ENCODE measurements around the gene SH2D6. TPM values are rescaled to one million over a fixed set of nuclear protein-coding genes. Genes with fewer than 3 reads are reported as not detected.
"Not testable (repeated sequence)": the region's sequence is repeated elsewhere in the genome, so short reads cannot be mapped to it uniquely, and the experiment has no call there.

The SH2D6 gene
- polyA plus RNA-seq, 4 donors, result 0.56 to 1.4 (median 0.95) TPM

- DNase-seq (ENCODE audit: low read depth in 4 of 4, low spot score in 2 of 4), result no peak
Measured at GRCh38 chr2:85438201-85439024, 19.9 kb downstream of the SH2D6 start.

DNA sequence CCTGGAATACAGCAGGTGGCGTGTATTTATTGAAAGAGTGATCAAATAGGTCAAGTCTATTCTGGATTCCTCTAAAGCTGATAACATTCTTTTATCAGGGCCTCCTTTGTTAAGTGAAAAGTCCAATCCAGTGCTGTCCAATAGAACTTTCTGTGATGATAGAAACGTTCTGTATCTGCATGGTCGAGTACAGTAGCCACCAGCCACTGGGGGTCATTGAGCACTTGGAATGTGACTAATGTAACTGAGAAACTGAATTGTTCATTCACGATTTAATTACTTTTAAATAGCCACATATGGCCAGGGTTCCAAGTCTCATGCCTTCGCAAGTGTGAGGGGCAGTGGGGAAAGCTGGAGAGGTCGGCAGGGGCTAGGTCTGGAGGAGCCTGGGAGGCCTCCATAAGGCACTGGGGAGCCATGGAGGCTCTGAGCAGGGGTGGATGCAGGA lies 20.5 kb downstream of the SH2D6 start:
- no peak for DNase-seq (ENCODE audit: low read depth in 4 of 4, low spot score in 2 of 4)

- DNase-seq (ENCODE audit: low read depth in 4 of 4, low spot score in 2 of 4), result not testable (repeated sequence)
Measured at GRCh38 chr2:85439569-85439968, 21.1 kb downstream of the SH2D6 start.

DNA sequence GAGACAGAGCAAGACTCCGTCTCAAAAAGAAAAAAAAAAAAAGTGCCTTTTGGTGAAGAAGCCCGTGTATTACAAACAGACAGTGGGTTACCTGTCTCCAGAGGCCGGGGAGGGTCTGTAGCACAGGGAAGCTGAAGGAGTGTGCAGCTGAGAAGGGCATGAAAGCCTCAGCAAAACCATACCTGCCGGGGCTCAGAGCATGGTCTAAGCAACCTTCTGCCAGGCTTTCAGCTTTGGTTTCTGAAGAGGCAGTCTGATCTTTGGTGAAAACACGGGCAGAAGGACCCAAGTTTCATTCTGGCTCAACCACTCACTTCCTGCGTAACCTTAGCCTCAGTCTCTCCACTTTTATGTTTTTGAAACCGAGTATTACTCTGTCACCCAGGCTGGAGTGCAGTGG lies 21.5 kb downstream of the SH2D6 start:
- no peak for DNase-seq (ENCODE audit: low read depth in 4 of 4, low spot score in 2 of 4)

DNA sequence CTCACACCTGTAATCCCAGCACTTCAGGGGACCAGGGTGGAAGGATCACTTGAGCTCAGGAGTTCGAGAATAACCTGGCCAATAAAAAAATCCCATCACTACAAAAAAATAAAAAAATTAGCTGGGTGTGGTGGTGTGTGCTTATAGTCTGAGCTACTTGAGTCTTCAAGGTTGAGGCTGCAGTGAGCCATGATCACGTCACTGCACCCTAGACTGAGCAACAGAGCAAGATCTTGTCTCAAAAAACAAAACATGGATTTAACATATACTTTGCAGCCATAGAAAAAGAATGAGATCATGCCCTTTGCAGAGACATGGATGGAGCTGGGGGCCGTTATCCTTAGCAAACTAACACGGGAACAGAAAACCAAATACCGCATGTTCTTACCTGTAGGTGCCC lies 22.2 kb downstream of the SH2D6 start:
- no peak for DNase-seq (ENCODE audit: low read depth in 4 of 4, low spot score in 2 of 4)

DNA sequence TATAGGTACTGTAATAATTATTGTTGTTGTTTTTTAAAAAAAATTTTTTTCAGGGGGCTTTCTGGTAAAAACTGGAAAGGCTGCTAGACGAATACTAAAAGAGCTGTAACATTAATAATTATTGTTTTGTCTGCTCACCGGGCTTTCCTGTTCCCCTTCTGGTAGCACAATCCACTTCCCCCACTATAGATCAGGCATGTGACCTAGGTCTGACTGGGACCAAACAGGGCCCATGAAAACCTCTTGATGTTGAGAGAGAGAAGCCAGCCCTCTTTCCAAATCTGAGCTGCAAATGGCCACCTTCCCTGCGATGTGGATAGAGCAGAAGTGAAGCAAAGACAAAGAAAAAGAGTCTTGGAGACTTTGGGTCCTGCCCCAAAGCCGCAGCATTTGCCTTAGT lies 23.4 kb downstream of the SH2D6 start:
- no peak for DNase-seq (ENCODE audit: low read depth in 4 of 4, low spot score in 2 of 4)

- no peak for DNase-seq (ENCODE audit: low read depth in 4 of 4, low spot score in 2 of 4)
Measured at GRCh38 chr2:85444629-85445172, 26.2 kb downstream of the SH2D6 start.

DNA sequence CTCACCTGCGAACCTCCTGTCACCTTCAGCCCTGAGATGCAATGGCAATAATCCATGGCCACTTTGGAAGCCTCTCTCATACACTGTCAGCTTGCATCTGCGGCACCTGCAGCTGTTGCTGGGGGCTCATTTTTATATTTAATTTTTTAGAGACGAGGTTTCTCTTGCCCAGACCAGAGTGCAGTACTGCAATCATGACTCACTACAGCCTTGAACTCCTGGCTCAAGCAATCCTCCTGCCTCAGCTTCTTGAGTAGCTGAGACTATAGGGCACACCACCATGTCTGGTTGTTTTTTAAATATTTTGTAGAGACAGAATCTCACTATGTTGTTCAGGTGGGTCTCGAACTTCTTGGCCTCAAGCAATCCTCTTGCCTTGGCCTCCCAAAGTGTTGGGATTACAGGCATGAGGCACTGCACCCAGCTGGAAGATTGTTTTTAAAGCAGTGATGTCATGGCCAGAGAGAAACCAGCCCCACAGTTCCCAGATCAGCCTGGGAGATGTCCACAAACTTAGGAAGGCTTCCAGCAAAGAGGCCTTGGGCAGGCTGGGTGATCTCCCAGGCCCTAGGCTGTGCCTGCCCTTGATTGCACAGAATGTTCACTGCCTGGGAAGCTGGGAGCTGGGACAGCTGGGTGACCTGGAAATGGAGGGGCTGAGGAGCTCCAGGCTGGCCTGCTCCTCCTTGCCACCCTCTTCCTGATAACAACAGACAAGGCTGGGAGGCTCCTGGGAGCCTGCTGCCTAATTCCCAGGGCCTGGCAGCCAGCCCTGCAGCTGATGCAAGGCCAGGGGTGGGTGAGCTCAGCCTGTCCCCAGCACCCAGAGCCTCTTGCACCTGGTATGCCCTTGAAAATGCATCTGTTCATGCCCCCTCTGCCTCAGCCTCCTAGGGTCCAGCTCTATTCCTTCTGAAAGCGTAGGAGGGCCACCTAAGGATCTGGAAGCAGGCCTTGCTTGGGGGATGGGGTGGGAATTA lies 27.1 kb downstream of the SH2D6 start:
- no peak for DNase-seq (ENCODE audit: low read depth in 4 of 4, low spot score in 2 of 4)

- DNase-seq (ENCODE audit: low read depth in 4 of 4, low spot score in 2 of 4), result no peak
Measured at GRCh38 chr2:85446296-85447221, 28.0 kb downstream of the SH2D6 start.

DNA sequence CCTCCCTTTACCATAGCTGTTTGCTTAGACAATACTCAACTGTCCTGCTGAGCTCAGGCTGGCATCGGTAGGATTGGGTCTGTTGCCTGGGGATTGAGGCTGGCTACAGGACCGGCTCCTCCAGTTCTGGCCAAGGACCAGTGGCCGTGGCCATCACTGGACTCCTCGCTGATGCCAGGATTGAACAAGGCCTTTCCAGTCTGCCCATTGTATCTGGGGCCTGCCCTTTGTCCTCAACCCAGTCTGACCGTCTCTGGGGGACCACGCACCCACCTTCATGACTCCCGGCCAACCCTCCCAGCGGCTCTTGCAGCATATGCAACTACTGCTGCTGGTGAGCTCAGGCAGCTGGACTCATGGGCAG lies 28.7 kb downstream of the SH2D6 start:
- no peak for DNase-seq (ENCODE audit: low read depth in 4 of 4, low spot score in 2 of 4)

DNA sequence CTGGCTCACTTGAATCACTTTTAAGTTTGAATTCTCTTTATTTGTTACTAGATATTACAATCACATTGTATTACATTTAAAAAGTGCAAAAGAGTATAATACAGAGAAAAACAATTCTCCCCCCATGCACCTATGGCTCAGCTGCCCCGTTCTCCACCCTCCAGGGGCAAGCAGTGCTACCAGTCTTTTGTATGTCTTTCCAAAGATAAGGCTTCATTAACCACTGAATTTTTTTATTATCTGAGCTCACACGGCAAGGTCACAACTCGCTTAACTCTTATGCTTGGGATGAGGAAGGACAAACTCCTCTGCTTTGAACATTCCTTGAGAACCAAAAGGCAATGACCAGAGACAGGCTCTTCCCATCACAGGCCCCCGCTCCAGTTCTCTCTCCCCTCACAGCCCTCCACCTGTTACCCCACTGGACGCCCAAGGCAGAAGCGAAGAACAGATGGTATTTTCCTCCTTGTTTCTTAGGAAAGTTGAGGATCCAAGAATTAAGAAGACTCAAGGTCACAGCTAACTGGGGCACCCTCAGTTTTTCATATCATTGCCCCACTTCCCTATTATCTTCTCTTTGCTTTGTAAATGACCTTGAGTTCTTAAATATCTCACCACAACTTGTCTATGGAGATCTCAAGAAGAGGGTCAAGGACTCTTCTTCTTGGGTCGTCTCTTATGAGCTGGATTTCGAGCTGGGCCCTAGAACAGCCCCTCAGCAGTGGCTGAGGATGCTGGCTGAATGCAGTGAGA lies 30.1 kb downstream of the SH2D6 start:
- no peak for DNase-seq (ENCODE audit: low read depth in 4 of 4, low spot score in 2 of 4)

- no peak for DNase-seq (ENCODE audit: low read depth in 4 of 4, low spot score in 2 of 4)
Measured at GRCh38 chr2:85449214-85449588, 30.7 kb downstream of the SH2D6 start.

DNA sequence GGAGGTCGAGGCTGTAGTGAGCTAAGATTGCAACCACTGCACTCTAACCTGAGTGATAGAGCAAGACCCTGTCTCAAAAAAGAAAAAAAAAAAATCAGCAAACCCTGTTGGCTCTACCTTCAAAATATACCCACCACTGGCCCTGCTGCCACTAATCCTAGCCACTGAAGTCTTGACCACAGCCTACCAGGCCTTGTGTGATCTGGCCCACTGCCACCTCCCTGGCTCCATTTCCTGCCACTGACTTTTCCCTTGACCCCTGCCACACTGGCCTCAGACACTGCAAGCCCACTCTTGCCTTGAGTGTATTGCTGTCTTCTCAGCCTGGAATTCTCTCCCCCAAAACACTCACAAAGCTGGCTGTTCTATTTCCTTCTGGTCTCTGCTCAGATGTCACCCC lies 33.7 kb downstream of the SH2D6 start:
- DNase-seq (ENCODE audit: low read depth in 4 of 4, low spot score in 2 of 4), result no peak

- DNase-seq (ENCODE audit: low read depth in 4 of 4, low spot score in 2 of 4), result no peak
Measured at GRCh38 chr2:85453571-85453970, 35.1 kb downstream of the SH2D6 start.

- no peak for DNase-seq (ENCODE audit: low read depth in 4 of 4, low spot score in 2 of 4)
Measured at GRCh38 chr2:85455552-85456090, 37.1 kb downstream of the SH2D6 start.

DNA sequence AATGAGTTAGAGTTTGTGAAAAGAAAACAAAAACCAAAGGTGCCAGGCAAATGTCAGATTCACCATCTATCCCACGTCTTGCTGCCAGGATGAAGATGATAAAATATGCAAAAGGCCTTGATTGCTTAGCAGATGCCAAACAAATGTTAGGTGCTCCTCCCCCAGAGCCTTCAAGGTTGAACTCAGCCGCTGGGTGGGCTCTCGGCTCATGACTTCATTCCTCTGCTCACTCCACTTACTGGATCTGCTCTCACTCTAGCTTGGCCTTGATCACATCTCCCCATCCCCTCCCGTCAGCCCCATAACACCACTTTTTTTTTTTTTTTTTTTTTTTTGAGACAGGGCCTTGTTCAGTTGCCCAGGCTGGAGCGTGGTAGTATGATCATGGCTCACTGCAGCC lies 38.5 kb downstream of the SH2D6 start:
- no peak for DNase-seq (ENCODE audit: low read depth in 4 of 4, low spot score in 2 of 4)

DNA sequence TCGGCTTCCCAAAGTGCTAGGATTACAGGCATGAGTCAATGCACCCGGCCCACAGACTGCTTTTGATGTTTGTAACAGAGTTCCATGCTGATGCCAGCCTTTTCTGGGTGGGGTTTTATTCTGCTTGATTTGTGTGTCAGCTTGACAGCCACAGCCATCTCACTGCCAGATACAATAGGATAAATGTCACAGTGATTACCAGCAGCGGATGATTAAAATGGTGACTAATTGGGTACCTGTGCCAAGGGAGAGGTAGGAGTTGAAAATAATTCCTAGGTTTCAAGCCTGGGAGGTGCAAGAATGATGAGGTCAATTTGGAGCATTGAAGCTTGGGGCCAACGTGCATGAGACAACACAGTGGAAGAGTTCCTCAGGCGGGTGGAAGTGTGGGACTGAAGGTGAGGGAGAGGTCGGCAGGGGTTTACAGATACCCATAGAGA lies 39.4 kb downstream of the SH2D6 start:
- no peak for DNase-seq (ENCODE audit: low read depth in 4 of 4, low spot score in 2 of 4)

DNA sequence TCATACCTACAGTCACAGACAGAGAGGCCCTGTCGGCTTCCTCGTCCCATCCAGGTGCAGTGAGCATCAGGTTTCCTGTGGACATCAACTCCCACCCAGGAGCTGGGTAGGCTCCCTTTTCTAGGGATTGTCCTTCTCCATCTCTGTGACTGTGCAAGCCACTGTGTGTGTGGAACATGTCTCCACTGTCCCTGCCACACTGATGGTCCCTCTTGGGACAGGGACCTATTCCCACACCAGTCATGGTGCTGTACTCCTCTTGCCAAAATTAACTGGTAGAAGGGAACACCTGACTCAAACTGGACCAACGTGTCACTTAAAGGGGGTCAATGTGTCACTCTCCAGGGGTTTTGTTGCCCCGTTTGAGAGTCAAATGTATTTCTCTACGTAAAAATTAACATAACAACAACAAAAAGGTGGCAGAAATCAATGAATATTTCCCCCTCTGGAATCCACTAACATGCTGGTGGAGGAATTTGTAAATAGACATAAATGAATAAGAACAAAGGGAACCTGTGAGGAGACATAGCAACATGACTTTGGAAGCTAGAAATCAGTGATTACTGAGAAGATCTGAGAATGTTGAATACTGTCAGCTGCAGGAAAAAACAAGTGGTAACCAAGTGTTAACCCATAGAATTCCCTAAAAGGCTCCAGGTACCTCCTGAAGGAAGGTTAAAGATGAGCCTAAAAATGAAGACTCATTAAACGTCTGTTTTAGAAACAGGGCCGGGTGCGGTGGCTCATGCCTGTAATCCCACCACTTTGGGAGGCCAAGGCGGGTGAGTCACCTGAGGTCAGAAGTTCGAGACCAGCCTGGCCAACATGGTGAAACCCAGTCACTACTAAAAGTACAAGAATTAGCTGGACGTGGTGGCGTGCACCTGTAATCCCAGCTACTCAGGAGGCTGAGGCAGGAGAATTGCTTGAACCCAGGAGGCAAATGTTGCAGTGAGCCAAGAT lies 40.4 kb downstream of the SH2D6 start:
- DNase-seq (ENCODE audit: low read depth in 4 of 4, low spot score in 2 of 4), result no peak
